GM13977 (cell line): ENCODE results near the gene ADPRS.

ENCODE experiments used
- DNase-seq: peaks from one replicate; pipeline ENCODE4 v3.0.0; 2012; ENCODE audit warnings: low spot score
- in situ Hi-C: fragments of 300-500 bp; cut with MboI; formaldehyde crosslinking; loops from one replicate; pipeline ENCODE4 v1.12.0; 2022; ENCODE audit warnings: low sequenced_read_pairs, low pct_unique_long_range_greater_than_20kb, mixed read lengths, inconsistent platforms; ENCODE audit not compliant: unreplicated experiment
- TF ChIP-seq, protein P1 (sequence below): IDR thresholded peaks from 2 replicates; pipeline ENCODE4 v1.5.1; 2012; ENCODE audit warnings: mild to moderate bottlenecking, control low read depth; ENCODE audit not compliant: insufficient read depth; ENCODE audit errors: extremely low read depth, missing control alignments

Gene ADPRS

DNA sequence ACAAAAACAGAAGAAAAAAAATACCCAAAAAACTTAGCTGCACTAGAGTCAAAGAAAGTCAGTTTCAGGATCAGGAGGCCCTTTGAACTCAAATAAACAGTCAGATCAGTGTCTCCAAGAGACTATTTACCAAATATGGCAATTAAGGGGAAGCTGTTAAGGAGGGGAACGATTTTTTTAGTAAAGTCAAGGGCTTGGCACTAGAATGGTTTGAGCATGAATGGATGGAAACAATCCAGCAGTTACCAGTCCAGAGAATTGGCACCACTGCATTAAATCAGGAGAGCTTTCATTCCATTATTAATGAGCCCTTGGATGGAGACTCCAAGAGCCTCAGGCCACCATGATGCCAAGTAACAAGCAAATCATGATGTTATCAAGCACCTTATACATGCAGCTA, 53.4 kb downstream of the ADPRS start:
- in situ Hi-C loops: loop anchor here (25.0 kb wide), 1 partner anchor 270 kb away; no protein-coding TSS in a partner anchor
- DNase-seq: no peak
- TF ChIP-seq, protein P1, sequence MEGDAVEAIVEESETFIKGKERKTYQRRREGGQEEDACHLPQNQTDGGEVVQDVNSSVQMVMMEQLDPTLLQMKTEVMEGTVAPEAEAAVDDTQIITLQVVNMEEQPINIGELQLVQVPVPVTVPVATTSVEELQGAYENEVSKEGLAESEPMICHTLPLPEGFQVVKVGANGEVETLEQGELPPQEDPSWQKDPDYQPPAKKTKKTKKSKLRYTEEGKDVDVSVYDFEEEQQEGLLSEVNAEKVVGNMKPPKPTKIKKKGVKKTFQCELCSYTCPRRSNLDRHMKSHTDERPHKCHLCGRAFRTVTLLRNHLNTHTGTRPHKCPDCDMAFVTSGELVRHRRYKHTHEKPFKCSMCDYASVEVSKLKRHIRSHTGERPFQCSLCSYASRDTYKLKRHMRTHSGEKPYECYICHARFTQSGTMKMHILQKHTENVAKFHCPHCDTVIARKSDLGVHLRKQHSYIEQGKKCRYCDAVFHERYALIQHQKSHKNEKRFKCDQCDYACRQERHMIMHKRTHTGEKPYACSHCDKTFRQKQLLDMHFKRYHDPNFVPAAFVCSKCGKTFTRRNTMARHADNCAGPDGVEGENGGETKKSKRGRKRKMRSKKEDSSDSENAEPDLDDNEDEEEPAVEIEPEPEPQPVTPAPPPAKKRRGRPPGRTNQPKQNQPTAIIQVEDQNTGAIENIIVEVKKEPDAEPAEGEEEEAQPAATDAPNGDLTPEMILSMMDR: no peak

GRCh38 chr1:36143424-36143823, 54.7 kb downstream of the ADPRS start:
- in situ Hi-C loops: loop anchor here (25.0 kb wide), 1 partner anchor 269 kb away; no protein-coding TSS in a partner anchor
- peak; percentile 58 for DNase-seq

More at GRCh38 chr1:36143424-36143823, 54.7 kb downstream of the ADPRS start:
- TF ChIP-seq, protein P1: no peak
